Measurements from ENCODE around the gene FBXO10.
A peak's percentile ranks its signal among the peaks of the same experiment; 100 is the strongest.
"Not testable (repeated sequence)": the region's sequence is repeated elsewhere in the genome, so short reads cannot be mapped to it uniquely, and the experiment has no call there.

Gene FBXO10

DNA sequence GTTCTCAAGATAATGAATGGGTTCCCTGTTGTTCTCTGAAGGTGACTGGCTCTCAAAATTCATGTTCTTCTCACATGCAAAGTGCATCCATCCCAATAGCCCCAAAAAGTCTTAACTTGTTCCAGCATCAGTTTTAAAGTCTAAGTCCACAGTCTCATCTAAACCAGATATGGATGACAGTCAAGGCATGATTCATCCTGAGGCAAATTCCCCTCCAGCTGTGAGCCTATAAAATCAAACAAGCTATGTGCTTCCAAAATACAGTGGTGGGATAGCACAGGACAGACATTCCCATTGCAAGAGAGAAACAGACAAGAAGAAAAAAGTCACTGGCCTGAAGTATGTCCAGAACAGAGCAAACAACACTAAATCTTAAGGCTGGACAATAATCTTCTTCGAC is 25.4 kb downstream of the FBXO10 start:
- no peak for DNase-seq (ENCODE audit: low read depth)

DNA sequence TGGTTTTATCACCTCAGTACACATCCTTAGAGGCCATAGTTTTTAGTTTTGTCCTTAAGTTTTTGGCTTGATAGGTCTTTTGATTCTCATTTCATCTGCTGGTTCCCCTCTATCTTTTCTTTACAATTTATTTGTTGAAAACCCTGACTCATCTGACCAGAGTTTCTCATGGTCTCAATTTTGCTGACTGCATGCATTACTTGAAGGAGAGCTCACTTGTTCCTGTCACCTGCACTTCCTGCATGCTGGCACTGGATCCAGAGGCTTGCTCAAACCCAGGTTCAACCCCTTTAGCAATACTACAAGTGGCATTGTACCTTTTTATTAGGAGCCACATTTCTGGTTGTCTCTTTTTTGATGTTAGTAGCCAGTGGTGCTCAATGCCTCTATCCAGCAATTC is 26.7 kb downstream of the FBXO10 start:
- no peak for DNase-seq (ENCODE audit: low read depth)

- DNase-seq (ENCODE audit: low read depth): no peak
Measured at GRCh38 chr9:37547328-37547878, 28.8 kb downstream of the FBXO10 start.

GRCh38 chr9:37543468-37543867 is 32.7 kb downstream of the FBXO10 start:
- no peak for DNase-seq (ENCODE audit: low read depth)

DNA sequence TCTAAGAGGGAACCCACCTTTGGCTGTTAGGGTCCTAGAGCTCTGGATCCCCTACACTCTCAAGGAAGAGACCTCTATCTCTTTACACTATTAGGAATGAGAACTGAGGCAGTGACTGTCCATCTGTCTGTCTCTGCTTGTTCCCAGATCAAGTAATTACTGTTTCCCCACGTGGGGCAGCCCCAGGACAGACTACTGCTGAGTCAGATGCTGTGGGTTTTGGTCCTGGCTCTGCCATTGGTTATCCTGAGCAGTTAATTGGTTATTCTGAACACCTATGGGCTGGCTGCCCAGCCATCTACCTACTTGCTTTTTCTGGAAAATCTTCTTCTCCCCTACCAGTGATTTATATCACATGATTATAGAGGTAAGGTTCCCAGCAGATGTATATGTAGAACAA is 33.3 kb downstream of the FBXO10 start:
- DNase-seq (ENCODE audit: low read depth): no peak

- no peak for DNase-seq (ENCODE audit: low read depth)
Measured at GRCh38 chr9:37542488-37542887, 33.7 kb downstream of the FBXO10 start.

DNA sequence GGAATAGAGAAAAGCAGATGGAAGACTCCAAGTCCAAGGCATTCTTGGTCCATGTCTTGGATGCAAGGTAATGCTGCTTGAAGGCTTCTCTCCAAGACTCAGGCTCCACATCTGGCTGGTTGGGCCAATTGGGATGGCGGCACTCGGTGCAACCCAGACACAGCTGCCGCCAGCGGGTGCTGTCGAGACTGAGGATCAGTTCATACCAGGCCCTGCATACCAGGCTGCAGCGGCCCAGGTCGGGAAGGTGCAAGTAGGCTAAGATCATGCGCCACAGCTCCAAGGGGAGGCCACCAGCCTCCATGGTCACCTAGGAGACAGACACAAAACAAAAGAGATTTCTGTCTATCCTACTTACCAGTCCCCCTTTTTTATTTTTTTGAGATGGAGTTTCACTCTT is 34.7 kb downstream of the FBXO10 start:
- no peak for DNase-seq (ENCODE audit: low read depth)

DNA sequence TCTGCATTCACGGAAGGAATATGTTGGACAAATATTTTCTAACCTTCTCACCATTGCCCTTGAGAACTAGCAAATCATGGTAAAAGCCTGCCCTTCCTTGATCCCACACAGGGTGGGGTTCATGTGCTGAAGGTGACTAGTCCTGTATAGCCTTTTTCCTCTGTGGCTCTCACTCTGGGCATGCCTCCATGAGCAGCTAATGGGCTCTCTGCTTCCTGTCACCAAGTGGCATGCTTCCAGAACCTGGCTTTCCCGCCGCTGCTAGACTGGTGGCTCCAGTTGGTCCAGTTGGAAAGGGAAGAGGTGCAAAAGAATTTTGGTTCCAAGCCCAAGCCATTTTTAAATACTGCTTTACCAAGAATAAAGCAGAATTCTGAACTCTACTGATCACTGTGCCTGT is 35.5 kb downstream of the FBXO10 start:
- DNase-seq (ENCODE audit: low read depth): no peak

- DNase-seq (ENCODE audit: low read depth): no peak
Measured at GRCh38 chr9:37539634-37540033, 36.5 kb downstream of the FBXO10 start.

DNA sequence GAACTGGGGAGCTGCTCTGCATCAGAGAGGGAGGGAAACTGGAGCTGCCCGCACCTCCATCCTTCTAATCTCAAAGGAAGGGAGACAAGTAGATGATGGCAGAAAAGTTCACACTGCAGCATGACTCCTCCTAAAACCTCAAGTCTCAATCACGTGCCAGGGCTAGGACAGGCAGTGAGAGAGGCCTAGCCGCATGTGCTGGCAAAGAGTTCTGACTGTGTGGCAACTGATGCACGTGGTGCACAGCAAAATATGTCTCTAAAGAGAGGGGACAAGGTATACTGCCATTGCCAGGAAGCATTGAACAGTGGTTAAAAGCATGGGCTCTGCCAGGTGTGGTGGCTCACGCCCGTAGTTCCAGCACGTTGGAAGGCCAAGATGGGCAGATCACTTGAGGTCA is 38.1 kb downstream of the FBXO10 start:
- no peak for DNase-seq (ENCODE audit: low read depth)

GRCh38 chr9:37534901-37535300 is 41.3 kb downstream of the FBXO10 start:
- DNase-seq (ENCODE audit: low read depth): no peak

DNA sequence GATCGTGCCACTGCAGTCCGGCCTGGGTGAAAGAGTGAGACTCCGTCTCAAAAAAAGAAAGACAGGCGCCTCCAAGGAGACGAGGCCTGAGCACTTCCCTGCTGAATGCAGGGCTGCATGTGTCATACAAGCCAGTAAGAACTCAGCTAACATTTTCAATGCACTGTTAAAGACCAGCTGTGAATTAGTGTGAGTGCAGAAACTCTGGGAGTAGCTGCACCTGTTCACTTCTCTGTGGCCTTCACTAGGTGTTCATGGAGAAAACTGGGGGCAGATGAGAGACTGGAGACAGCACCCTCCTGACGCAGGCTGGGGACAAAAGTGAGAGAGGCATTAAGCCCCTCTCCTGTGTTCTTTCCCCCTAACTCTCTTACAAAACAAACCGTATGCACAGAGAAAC is 41.8 kb downstream of the FBXO10 start:
- no peak for DNase-seq (ENCODE audit: low read depth)

DNA sequence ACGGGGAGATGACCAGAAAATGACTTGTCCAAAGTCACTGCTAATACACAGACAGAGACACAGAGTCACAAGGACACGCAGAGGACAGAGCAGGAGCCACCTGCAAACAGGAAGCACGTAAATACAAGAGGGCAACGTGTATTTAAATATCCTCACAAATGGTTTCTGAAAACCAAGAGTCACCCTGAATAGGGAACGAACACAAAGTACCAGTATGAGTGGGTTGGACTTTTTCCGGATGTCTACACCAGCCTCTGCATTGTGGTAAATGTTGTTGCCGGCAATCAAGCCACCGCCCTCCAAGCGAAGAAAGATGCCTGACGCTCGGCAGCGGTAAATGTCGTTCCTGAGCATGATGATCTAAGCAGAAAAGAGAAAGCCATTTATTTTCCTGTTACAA is 44.5 kb downstream of the FBXO10 start:
- no peak for DNase-seq (ENCODE audit: low read depth)

GRCh38 chr9:37528652-37529471 is 47.3 kb downstream of the FBXO10 start:
- peak; percentile 42 for DNase-seq (ENCODE audit: low read depth)

GRCh38 chr9:37523916-37524315 is 52.3 kb downstream of the FBXO10 start:
- DNase-seq (ENCODE audit: low read depth): no peak

- no peak for DNase-seq (ENCODE audit: low read depth)
Measured at GRCh38 chr9:37522971-37523370, 53.2 kb downstream of the FBXO10 start.

DNA sequence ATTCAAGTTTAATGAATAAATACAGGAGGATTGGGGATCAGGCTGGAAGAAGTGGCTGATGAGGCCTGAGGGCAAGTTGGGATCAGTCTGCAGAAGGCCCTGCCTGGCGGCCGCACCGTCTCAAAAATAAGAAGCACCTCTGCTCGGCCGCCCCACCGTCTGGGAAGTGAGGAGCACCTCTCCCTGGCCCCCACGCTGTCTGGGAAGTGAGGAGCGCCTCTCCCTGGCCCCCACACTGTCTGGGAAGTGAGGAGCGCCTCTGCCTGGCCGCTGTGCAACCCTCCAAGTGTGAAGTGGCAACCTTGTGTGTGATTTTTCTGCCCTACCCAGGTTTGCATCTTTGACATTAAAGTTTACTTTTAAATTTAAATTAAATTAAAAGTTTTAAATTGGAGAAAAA is 55.1 kb downstream of the FBXO10 start:
- DNase-seq (ENCODE audit: low read depth): no peak

DNA sequence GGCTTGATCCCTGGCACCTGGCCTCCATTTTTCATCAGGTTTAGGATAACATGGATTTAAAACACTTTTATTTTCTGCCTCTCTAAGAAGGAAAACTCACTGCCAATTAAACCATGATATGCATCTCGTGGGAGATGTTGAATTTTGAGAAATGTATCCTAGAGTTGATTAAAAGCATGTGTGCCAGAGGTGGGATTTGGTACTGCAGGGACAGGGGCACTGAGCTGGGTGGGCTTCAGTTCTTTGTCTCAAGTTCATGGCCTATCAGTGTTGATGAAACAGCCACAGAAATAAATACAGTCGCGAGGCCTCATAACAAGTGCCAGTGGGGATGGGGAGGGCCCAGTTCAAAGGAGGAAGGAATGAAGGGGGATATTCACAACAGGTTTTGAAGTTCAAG is 55.5 kb downstream of the FBXO10 start:
- DNase-seq (ENCODE audit: low read depth): no peak

DNA sequence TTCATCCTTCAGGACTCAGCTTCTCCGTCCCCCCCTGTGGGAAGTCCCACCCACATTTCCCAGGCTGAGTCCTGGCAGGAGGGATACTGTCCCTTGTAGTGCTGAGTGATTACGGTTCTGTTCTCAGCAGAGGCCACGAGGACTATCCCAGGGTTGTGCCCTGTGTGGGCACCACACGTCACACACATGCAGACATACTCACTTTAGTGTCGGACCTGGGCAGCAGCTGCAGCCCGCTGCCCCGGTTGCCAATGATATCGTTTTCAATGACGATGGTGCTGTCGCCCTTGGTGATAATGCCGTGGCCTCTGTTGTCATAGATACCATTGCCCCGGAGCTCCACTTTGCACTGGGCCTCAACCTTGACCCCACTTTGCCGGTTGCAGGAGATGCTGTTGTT is 58.3 kb downstream of the FBXO10 start:
- DNase-seq (ENCODE audit: low read depth): no peak

GRCh38 chr9:37515620-37516258 is 60.4 kb downstream of the FBXO10 start:
- DNase-seq (ENCODE audit: low read depth): no peak

- DNase-seq (ENCODE audit: low read depth): no peak
Measured at GRCh38 chr9:37514999-37515398, 61.2 kb downstream of the FBXO10 start.

GRCh38 chr9:37514415-37514814 is 61.8 kb downstream of the FBXO10 start:
- not testable (repeated sequence) for DNase-seq (ENCODE audit: low read depth)

- no peak for DNase-seq (ENCODE audit: low read depth)
Measured at GRCh38 chr9:37512437-37512836, 63.7 kb downstream of the FBXO10 start.
